DMS 273 (cell line): ENCODE data around the gene FAM83B.
"Not testable (repeated sequence)": the region's sequence is repeated elsewhere in the genome, so short reads cannot be mapped to it uniquely, and the experiment has no call there.

Source experiments
- DNase-seq: peaks from one replicate; lab custom pipeline; 2025; ENCODE audit not compliant: unreplicated experiment; lab: John Stamatoyannopoulos, UW

The FAM83B gene

DNA sequence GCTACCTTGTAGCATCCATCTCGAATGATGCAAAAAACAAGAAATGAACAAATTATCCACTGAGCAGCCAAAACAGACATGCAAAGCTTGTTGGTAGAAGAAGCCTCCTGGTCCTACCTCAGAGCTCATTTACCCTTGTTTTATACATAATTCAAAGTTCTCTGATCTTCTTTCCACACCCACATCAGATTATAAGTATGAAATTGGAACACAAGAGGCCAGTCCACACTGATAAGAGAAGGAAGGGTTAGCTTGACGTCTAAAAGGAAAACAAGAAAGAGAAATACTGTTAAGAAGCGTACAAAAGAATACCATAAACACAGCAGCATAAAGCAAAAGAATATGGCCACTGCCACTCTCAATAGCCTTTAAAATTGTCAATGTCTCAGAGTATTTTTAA is 49.7 kb downstream of the FAM83B start:
- DNase-seq = no peak

- DNase-seq = no peak
These were observed 51.1 kb downstream of the FAM83B start for GRCh38 chr6:54897462-54898189.

- DNase-seq = no peak
These were observed 52.2 kb downstream of the FAM83B start for GRCh38 chr6:54898767-54899166.

GRCh38 chr6:54899442-54899841 is 52.9 kb downstream of the FAM83B start:
- DNase-seq = no peak

DNA sequence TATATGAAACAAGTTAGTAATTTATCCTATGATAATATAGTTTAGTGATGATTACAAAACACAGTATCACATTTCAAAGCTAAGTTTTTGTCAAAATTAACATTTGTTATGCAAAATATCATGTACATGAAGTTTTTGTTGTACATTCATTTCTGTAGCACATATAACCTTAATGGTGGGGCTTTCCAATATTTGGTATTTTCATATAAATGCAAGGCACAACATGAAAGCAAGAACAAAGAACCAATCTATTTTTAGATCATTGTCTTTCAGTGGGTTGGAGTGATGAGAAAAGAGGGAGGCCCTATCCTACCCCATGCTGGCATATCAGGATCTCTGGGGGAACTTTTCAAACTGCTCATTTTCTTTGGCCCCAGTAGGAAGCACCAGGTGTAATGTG is 53.4 kb downstream of the FAM83B start:
- no peak for DNase-seq

DNA sequence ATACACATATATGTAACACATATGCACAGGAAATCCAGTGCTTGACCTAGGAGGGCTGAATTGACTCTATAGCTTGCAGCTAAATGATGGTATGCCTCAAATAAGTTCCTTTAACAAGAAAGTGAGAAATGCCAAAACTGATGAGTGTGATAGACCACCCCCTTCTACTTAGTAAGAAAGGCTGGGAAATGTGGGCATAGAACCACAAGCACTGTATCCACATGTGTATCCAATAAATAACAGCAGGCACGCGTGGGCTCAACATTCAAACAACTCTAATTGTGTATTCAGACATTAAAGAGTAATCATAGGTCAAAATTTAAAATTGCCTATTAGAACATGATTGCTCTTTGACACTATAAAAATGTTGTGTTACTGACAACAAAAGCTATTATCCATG is 54.1 kb downstream of the FAM83B start:
- no peak for DNase-seq

DNA sequence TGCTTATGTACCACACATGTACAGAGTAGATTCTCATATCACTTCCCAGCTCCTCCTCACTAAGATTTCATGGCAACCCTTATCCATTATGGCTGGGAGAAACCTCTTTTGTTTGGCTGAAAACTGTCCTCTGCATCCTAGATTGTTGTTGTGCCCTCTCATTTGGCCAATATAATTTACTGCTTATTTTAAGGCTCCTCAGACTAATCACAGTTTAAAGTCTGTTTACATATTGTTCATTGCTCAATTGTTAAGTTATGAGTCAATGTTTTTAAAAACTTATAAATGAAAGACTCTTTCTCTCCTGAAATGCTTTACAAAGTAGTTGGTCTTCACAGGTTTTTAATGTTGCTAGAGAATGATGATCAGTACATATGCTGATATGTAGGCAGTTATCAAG is 57.3 kb downstream of the FAM83B start:
- no peak for DNase-seq

- no peak for DNase-seq
These were observed 60.8 kb downstream of the FAM83B start for GRCh38 chr6:54907355-54907754.

DNA sequence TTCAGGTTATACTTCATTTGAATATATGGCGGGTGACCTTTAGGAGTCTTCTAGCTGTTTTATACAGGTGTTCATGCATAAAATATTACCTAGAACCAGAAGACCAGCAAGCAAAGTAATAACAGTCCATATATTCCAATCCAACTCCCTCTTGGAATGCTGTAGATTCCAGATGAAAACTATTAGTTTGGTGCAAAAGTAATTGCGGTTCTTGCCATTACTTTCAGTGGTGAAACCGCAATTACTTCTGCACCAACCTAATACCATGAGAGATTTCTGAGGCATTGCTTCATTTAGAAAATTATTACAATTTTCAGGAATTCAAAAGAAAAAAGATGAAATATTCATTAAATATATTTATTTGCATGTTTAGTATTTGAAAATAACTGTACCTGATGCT is 62.6 kb downstream of the FAM83B start:
- no peak for DNase-seq

- DNase-seq = peak; percentile 10
These were observed 63.9 kb downstream of the FAM83B start for GRCh38 chr6:54910431-54910884.

DNA sequence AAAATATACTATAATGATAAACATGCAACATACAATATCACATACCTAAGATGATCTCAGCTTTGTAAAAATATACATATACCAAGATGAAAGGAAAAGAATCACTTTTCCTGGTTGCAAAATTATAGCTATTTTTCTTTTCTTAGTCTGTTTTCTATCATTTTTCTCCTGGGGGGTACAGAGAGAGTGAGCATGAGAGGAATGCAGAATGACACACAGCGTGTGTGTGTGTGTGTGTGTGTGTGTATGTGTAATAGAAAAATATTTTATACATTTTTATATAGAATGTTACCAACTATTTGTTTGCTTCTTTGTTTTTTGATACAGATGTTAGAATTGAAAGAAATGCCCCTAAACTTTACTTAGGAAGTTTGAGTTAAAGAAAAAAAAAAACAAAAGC is 64.3 kb downstream of the FAM83B start:
- no peak for DNase-seq

- DNase-seq = no peak
These were observed 66.6 kb downstream of the FAM83B start for GRCh38 chr6:54913211-54913610.

GRCh38 chr6:54916858-54917257 is 70.3 kb downstream of the FAM83B start:
- no peak for DNase-seq

DNA sequence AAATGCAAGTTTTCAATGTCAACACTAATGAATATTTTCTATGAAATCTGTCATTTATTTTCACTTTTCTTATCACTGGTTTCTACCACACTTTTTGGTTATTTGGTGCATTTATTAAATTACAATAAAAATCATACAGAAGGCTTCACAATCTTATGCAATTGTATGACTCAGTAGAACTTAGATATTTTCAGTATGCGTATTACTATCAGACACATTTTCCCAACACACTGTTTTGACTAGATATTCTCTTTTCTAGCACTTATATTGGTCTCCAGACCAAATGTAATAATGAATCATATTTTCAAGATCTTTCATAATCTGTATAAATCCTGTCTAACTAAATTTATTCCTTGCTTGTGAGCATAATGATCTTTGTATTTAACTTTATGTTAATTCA is 74.1 kb downstream of the FAM83B start:
- no peak for DNase-seq

DNA sequence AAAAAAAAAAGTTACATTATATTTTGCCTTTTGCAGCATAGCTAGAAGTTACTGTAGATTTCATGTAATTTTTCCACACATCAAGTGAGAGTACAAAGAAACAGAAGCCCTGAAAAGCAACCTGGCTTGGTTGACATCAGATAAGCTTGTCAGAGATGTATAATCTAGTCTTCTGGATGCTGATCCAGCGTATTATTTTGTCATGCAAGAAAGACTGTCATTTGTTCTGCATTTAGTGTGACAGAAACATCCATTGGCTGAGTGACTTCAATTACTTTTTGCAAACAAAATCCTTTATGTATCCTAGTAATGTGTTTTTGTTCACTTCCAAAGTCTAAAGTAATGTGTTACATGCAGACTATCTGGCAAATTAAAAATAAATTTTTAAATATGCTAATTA is 75.3 kb downstream of the FAM83B start:
- no peak for DNase-seq

DNA sequence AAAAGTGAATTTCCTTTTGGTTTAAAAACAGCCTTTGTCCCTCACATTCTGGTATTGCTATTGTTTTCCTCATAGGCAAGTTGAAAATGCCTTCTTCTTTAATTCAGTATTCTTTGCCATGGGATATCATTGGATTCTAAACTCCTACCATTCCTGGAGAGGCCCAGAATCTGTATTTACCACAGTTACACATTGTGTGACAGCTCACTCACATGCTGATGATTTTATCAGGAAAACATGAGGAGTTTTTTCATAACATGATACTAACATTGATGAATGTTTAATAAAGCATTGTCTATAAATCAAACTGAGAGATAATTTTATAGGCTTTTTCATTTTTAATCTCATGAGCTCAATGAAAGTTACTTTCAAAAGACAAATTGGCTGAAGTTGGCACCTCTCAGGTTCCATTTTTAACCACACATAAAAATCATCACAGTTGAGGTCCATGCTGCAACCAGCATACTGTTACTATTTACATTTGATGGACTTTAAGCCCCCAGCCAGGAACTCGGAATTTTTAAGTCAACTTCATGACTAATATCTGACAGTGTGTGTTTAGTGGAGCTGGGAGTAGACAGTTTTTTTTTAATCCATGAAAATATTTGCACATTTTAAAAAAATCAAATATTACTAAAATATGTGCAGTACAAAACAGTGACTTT is 82.8 kb downstream of the FAM83B start:
- DNase-seq = no peak

DNA sequence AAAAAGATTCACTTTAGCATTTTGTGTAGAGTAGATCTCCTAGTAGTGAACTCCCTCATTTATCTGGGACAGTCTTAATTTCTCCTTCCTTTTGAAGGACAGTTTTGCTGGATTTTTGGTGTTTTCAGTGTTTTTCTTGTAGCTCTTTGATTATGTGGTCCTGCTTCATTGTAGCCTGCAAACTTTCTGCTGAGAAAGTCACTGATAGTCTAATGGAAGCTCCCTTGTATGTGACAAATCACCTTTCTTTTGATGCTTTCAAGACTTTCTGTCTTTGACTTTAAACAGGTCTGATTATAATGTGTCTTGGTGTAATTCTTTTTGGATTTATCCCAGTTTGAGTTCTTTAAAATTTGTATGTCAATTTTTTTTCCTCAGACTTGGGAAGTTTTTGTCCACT is 86.1 kb downstream of the FAM83B start:
- DNase-seq = no peak

DNA sequence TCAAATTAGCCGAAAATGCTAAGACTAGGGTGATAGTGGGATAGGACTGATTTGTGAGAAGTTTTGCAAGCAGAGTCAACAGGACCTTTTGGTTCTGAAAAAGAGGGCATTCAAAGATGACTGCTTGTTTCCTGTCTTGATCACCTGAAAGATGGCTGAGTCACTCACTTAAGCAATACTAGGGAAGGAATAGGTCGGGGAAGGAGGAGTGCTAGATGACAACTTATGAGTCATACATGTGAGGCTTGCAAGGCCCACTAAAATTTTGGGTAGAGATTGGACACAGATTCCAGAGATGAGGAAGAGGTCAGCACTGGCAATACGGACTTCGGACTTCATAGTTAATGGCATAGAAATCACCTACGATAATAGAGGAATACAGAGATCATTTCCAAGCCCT is 89.2 kb downstream of the FAM83B start:
- no peak for DNase-seq

GRCh38 chr6:54937371-54937770 is 90.8 kb downstream of the FAM83B start:
- no peak for DNase-seq

DNA sequence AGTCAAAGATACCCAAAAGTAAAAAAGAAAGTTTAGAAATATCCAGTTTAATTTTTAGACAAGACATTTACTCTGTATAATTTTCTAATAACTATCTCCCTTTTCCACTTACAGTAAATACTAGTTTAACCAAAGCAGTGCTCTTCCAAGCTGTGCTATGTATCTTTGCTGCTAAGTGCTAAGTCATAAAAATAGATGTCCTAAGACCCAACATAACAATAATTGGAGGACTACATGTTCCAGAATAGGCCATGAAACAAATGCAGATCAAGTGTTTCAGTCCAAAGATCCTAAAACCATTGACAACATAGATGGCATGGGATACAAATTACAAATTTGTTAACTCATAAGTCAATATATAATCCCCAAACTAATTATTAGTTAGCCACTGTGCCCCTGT is 111.1 kb downstream of the FAM83B start:
- no peak for DNase-seq

GRCh38 chr6:54958446-54958845 is 111.9 kb downstream of the FAM83B start:
- no peak for DNase-seq

DNA sequence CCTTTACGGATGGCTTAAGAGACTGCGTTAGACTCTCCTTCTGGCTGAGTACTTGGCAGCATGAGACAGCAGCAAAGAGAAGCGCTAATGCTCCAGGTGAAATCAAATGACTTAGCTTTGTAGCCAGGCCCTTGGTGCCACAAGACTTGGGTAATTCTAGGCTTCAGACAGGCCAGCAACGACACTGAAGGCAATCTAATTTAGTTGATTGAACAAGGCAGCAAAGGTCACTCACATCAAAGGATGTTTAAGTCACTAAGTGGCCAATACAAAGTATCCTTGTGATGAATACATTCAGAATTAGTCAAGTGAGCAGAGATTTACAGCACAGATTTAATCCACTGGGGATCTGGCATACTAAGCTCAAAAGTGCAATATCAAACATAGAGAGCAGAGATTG is 113.2 kb downstream of the FAM83B start:
- DNase-seq = no peak

- DNase-seq = not testable (repeated sequence)
These were observed 114.8 kb downstream of the FAM83B start for GRCh38 chr6:54961372-54961771.
